Gastroesophageal sphincter (tissue), 4 donors: ENCODE results near the gene INPP4B. TPM values are rescaled to one million over a fixed set of nuclear protein-coding genes. Genes with fewer than 3 reads are reported as not detected.

Experiments used
- ATAC-seq: fragments of 150-250 bp; one replicate; pipeline ENCODE4 v1.9.1; 2016; ENCODE audit warnings: mild to moderate bottlenecking, moderate library complexity
- H3K27ac ChIP-seq, 4 donors: fragments of 200-600 bp; sonication (generic) in 3 of 4; 1 replicate in 3 of 4; 2 replicates in 1 of 4; pipeline ENCODE4 v1.5.1; 2016 to 2019
- H3K27me3 ChIP-seq: fragments of 200-600 bp; sonication (generic); one replicate; pipeline ENCODE4 v1.5.1; 2019
- H3K36me3 ChIP-seq, 2 donors: fragments of 200-600 bp; sonication (generic); one replicate each; pipeline ENCODE4 v1.5.1; 2019; ENCODE audit warnings: control low read depth in 1 of 2
- H3K4me1 ChIP-seq, 3 donors: fragments of 200-600 bp; sonication (generic); 1 replicate in 2 of 3; 2 replicates in 1 of 3; pipeline ENCODE4 v1.5.1; 2016 to 2019; ENCODE audit warnings: control low read depth in 2 of 3
- H3K4me3 ChIP-seq, 2 donors: fragments of 200-600 bp; sonication (generic); one replicate each; pipeline ENCODE4 v1.5.1; 2019; ENCODE audit warnings: mild to moderate bottlenecking in 1 of 2, moderate library complexity in 1 of 2
- H3K9me3 ChIP-seq, 3 donors: fragments of 200-600 bp; sonication (generic); one replicate each; pipeline ENCODE4 v1.5.1; 2017 to 2019; ENCODE audit warnings: control low read depth in 2 of 3
- CTCF ChIP-seq, 4 experiments: fragments of 200-600 bp in 2 of 4; fragments of 450-650 bp in 2 of 4; sonication (generic) in 1 of 4; IDR thresholded peaks; one replicate each; pipeline ENCODE4 v1.5.1; 2017 to 2019; ENCODE audit warnings: antibody characterized with exemption in 4 of 4, mild to moderate bottlenecking in 2 of 4, moderate library complexity in 2 of 4
- EP300 ChIP-seq: sonication (generic); formaldehyde crosslinking; IDR thresholded peaks from one replicate; pipeline ENCODE4 v1.6.1; 2017; ENCODE audit warnings: antibody characterized with exemption, mild to moderate bottlenecking
- POLR2A ChIP-seq, 2 donors: fragments of 450-650 bp; IDR thresholded peaks; one replicate each; pipeline ENCODE4 v1.6.1; 2017; ENCODE audit warnings: antibody characterized with exemption in 2 of 2, mild to moderate bottlenecking in 2 of 2, moderate library complexity in 1 of 2
- POLR2AphosphoS5 ChIP-seq: sonication (generic); formaldehyde crosslinking; IDR thresholded peaks from one replicate; pipeline ENCODE4 v1.6.1; 2017; ENCODE audit warnings: antibody characterized with exemption
- WGBS, 2 donors: methylation state at CpG; one replicate each; pipeline ENCODE4 v1.1.5; 2018; ENCODE audit warnings: low coverage in 1 of 2; 5-methylcytosine and 5-hydroxymethylcytosine counted together
- total RNA-seq, 4 donors: library from RNA; depleted of rRNA; stranded (reverse); fragments of >200 nt; gene quantifications; one replicate each; pipeline ENCODE4 v1.1.0, GENCODE V29; 2016

Gene INPP4B
- total RNA-seq, 4 donors from 2014 or later, result 17.6 to 63.8 (median 31.3) TPM

GRCh38 chr4:142104041-142104440 is 742.1 kb downstream of the INPP4B start:
- no peak for ATAC-seq
- 80 to 87% methylated on average over 4 of the region's 4 CpGs for WGBS, 2 donors
- TF ChIP-seq EP300 (no peak), CTCF (IDR thresholded peaks at IDR 0.05) (no peak), POLR2AphosphoS5 (no peak), POLR2A (IDR thresholded peaks at IDR 0.05) (no peak)

GRCh38 chr4:142101401-142101800 is 744.7 kb downstream of the INPP4B start:
- WGBS, 2 donors, result 88% methylated on average over 1 of the region's 1 CpG
- H3K4me1 ChIP-seq, result no peaks in the 10 kb centered on the region
- no peak overlapping the region for H3K27ac ChIP-seq
- no peaks in the 10 kb centered on the region for H3K9me3 ChIP-seq
- no peak for ATAC-seq
- H3K36me3 ChIP-seq, result no peaks in the 10 kb centered on the region
- no peaks in the 10 kb centered on the region for H3K27me3 ChIP-seq
- TF ChIP-seq POLR2A (IDR thresholded peaks at IDR 0.05) (no peak), EP300 (no peak), POLR2AphosphoS5 (no peak), CTCF (IDR thresholded peaks at IDR 0.05) (no peak)
- no peak overlapping the region for H3K4me3 ChIP-seq

More at GRCh38 chr4:142104041-142104440, 742.1 kb downstream of the INPP4B start:
- Histone ChIP-seq H3K36me3 (no peaks in the 10 kb centered on the region), H3K9me3 (no peaks in the 10 kb centered on the region), H3K27me3 (no peaks in the 10 kb centered on the region), H3K4me3 (no peak overlapping the region), H3K4me1 (no peaks in the 10 kb centered on the region), H3K27ac (no peak overlapping the region)

- ATAC-seq, result no peak
- no peak overlapping the region for H3K4me3 ChIP-seq
- H3K27me3 ChIP-seq, result no peaks in the 10 kb centered on the region
- no peaks in the 10 kb centered on the region for H3K9me3 ChIP-seq
- no peaks in the 10 kb centered on the region for H3K4me1 ChIP-seq
- no peaks in the 10 kb centered on the region for H3K36me3 ChIP-seq
- no peak for TF ChIP-seq POLR2A (IDR thresholded peaks at IDR 0.05)
- no peak for TF ChIP-seq EP300
- no peak for TF ChIP-seq CTCF (IDR thresholded peaks at IDR 0.05)
- no peak for TF ChIP-seq POLR2AphosphoS5
- H3K27ac ChIP-seq, result no peak overlapping the region
Measured at GRCh38 chr4:142100941-142101340, 745.2 kb downstream of the INPP4B start.

GRCh38 chr4:142098900-142099545 is 747.1 kb downstream of the INPP4B start:
- H3K36me3 ChIP-seq, result no peaks in the 10 kb centered on the region
- H3K4me3 ChIP-seq, result no peak overlapping the region
- TF ChIP-seq POLR2AphosphoS5 (no peak), POLR2A (IDR thresholded peaks at IDR 0.05) (no peak), CTCF (IDR thresholded peaks at IDR 0.05) (no peak), EP300 (no peak)
- no peak overlapping the region for H3K27ac ChIP-seq
- no peaks in the 10 kb centered on the region for H3K27me3 ChIP-seq
- ATAC-seq, result no peak
- H3K9me3 ChIP-seq, result no peaks in the 10 kb centered on the region
- H3K4me1 ChIP-seq, result no peaks in the 10 kb centered on the region
- WGBS, 2 donors, result 42 to 84% methylated on average over 1 of the region's 1 CpG

GRCh38 chr4:142098380-142098779 is 747.7 kb downstream of the INPP4B start:
- Histone ChIP-seq H3K4me1 (no peaks in the 10 kb centered on the region), H3K36me3 (no peaks in the 10 kb centered on the region), H3K4me3 (no peak overlapping the region), H3K27me3 (no peaks in the 10 kb centered on the region), H3K9me3 (no peaks in the 10 kb centered on the region), H3K27ac (no peak overlapping the region)
- no peak for ATAC-seq
- no peak for TF ChIP-seq EP300
- TF ChIP-seq POLR2AphosphoS5, result no peak
- no peak for TF ChIP-seq CTCF (IDR thresholded peaks at IDR 0.05)
- no peak for TF ChIP-seq POLR2A (IDR thresholded peaks at IDR 0.05)
- WGBS, 2 donors, result 85 to 96% methylated on average over 3 of the region's 3 CpGs
